IMR-90 (cell line): ENCODE results near the gene RYR3. TPM values are rescaled to one million over a fixed set of nuclear protein-coding genes. Genes with fewer than 3 reads are reported as not detected.

Experiments used
- ATAC-seq: fragments of 200-7000 bp; cut with Tn5 transposase; 2 replicates; pipeline ENCODE4 v1.9.1; 2020; ENCODE audit warnings: low read depth, mild to moderate bottlenecking, moderate library complexity
- BruUV-seq: library from RNA; stranded (reverse); fragments of 400-500 nt; replicated peaks from 2 replicates; lab custom pipeline; 2021; lab: Mats Ljungman, UMichigan
- CTCF ChIA-PET: fragments of 300-600 bp; formaldehyde crosslinking; extraction: SDS; loops from one replicate; lab custom pipeline; 2021; ENCODE audit warnings: antibody characterized with exemption; lab: Yijun Ruan, JAX
- POLR2A ChIA-PET: fragments of 300-600 bp; sonication (Branson Sonifier 250); formaldehyde crosslinking; loops from one replicate; lab custom pipeline; 2022; ENCODE audit warnings: antibody characterized with exemption; ENCODE audit not compliant: unreplicated experiment; lab: Charles Lee
- DNase-seq: peaks from one replicate; pipeline ENCODE4 v3.0.0; 2013
- H2AFZ ChIP-seq: replicated peaks from 2 replicates; pipeline ENCODE3; 2013; ENCODE audit warnings: low read length, mild to moderate bottlenecking; ENCODE audit not compliant: poor library complexity
- H2AK5ac ChIP-seq: 2 replicates; pipeline ENCODE4 v1.6.1; 2013; ENCODE audit warnings: low read depth, low read length, inconsistent platforms
- H2AK9ac ChIP-seq: replicated peaks from 2 replicates; pipeline ENCODE3; 2013; ENCODE audit warnings: mild to moderate bottlenecking, low read depth, low read length, moderate library complexity; ENCODE audit not compliant: poor library complexity
- H2BK120ac ChIP-seq: 2 replicates; pipeline ENCODE4 v1.6.1; 2013; ENCODE audit warnings: low read depth, low read length, inconsistent platforms
- H2BK15ac ChIP-seq: 3 replicates; pipeline ENCODE4 v1.6.1; 2013; ENCODE audit warnings: low read depth, low read length, inconsistent platforms
- H2BK20ac ChIP-seq: 2 replicates; pipeline ENCODE4 v1.6.1; 2013; ENCODE audit warnings: low read depth, mild to moderate bottlenecking, inconsistent platforms, low read length, moderate library complexity
- H2BK5ac ChIP-seq: 2 replicates; pipeline ENCODE4 v1.6.1; 2013; ENCODE audit warnings: mild to moderate bottlenecking, low read depth, low read length, inconsistent platforms; ENCODE audit not compliant: poor library complexity, severe bottlenecking
- H3K14ac ChIP-seq: replicated peaks from 2 replicates; pipeline ENCODE4 v1.6.1; 2013; ENCODE audit warnings: low read depth, low read length, inconsistent platforms
- H3K18ac ChIP-seq: 2 replicates; pipeline ENCODE4 v1.6.1; 2013; ENCODE audit warnings: low read depth, low read length, control low read depth
- H3K23ac ChIP-seq: 2 replicates; pipeline ENCODE4 v1.6.1; 2013; ENCODE audit warnings: low read depth, low read length, inconsistent platforms
- H3K27ac ChIP-seq: 2 replicates; pipeline ENCODE4 v1.5.1; 2013; ENCODE audit warnings: mild to moderate bottlenecking, control low read depth, low read length; ENCODE audit not compliant: insufficient read depth
- H3K27me3 ChIP-seq: 2 replicates; pipeline ENCODE4 v1.6.1; 2013; ENCODE audit warnings: low read length; ENCODE audit not compliant: control insufficient read depth, insufficient read depth
- H3K36me3 ChIP-seq: 2 replicates; pipeline ENCODE4 v1.6.1; 2013; ENCODE audit warnings: low read length, mixed read lengths; ENCODE audit not compliant: control insufficient read depth, insufficient read depth
- H3K4ac ChIP-seq: 2 replicates; pipeline ENCODE4 v1.6.1; 2013; ENCODE audit warnings: low read depth, low read length, inconsistent platforms
- H3K4me1 ChIP-seq: 2 replicates; pipeline ENCODE4 v1.6.1; 2013; ENCODE audit warnings: low read length, mixed read lengths; ENCODE audit not compliant: control insufficient read depth, insufficient read depth
- H3K4me2 ChIP-seq: 2 replicates; pipeline ENCODE4 v1.6.1; 2013; ENCODE audit warnings: low read depth, mild to moderate bottlenecking, control low read depth, low read length, moderate library complexity
- H3K4me3 ChIP-seq: 2 replicates; pipeline ENCODE4 v1.5.1; 2013; ENCODE audit warnings: low read depth, mild to moderate bottlenecking, control low read depth, low read length, moderate library complexity; ENCODE audit not compliant: insufficient read depth
- H3K56ac ChIP-seq: 2 replicates; pipeline ENCODE4 v1.6.1; 2013; ENCODE audit warnings: low read length, inconsistent platforms; ENCODE audit not compliant: insufficient read depth; ENCODE audit errors: extremely low read depth
- H3K79me1 ChIP-seq, 2 experiments: 2 replicates each; pipeline ENCODE4 v1.6.1; 2013; ENCODE audit warnings: low read length in 2 of 2, inconsistent platforms in 1 of 2, low read depth in 1 of 2
- H3K9ac ChIP-seq: 2 replicates; pipeline ENCODE4 v1.6.1; 2013; ENCODE audit warnings: low read depth, low read length, control low read depth
- H3K9me1 ChIP-seq: 2 replicates; pipeline ENCODE4 v1.6.1; 2013; ENCODE audit warnings: low read length, inconsistent platforms; ENCODE audit not compliant: insufficient read depth
- H3K9me3 ChIP-seq: 2 replicates; pipeline ENCODE4 v1.6.1; 2013; ENCODE audit warnings: low read length; ENCODE audit not compliant: control insufficient read depth, insufficient read depth
- H4K20me1 ChIP-seq: 2 replicates; pipeline ENCODE4 v1.6.1; 2013; ENCODE audit warnings: low read length, inconsistent platforms; ENCODE audit not compliant: insufficient read depth
- H4K5ac ChIP-seq: 2 replicates; pipeline ENCODE4 v1.6.1; 2013; ENCODE audit warnings: mild to moderate bottlenecking, low read depth, low read length, control low read depth
- H4K8ac ChIP-seq, 2 experiments: 2 replicates each; pipeline ENCODE4 v1.6.1; 2013; ENCODE audit warnings: low read depth in 2 of 2, low read length in 2 of 2, control low read depth in 1 of 2, inconsistent platforms in 1 of 2
- H4K91ac ChIP-seq: 2 replicates; pipeline ENCODE4 v1.6.1; 2013; ENCODE audit warnings: low read depth, low read length, inconsistent platforms; ENCODE audit not compliant: insufficient read depth
- BHLHE40 ChIP-seq: fragments of 150-350 bp; IDR thresholded peaks from 2 replicates; pipeline ENCODE4 v1.6.1; 2016; ENCODE audit warnings: mild to moderate bottlenecking, low read depth, low read length
- CEBPB ChIP-seq: IDR thresholded peaks from 2 replicates; pipeline ENCODE4 v1.6.1; 2012; ENCODE audit warnings: low read depth, low read length, improper control_type of control experiment
- CHD1 ChIP-seq: IDR thresholded peaks from 2 replicates; pipeline ENCODE4 v1.6.1; 2012; ENCODE audit warnings: low read depth, low read length, improper control_type of control experiment
- CTCF ChIP-seq: conservative IDR thresholded peaks from 2 replicates; pipeline ENCODE4 v1.5.1; 2012; ENCODE audit warnings: mild to moderate bottlenecking, low read depth, low read length, improper control_type of control experiment
- ELK1 ChIP-seq: fragments of 150-350 bp; IDR thresholded peaks from 2 replicates; pipeline ENCODE4 v1.6.1; 2016; ENCODE audit warnings: low read depth, mild to moderate bottlenecking, low read length, moderate library complexity, borderline replicate concordance
- FOS ChIP-seq: fragments of 150-350 bp; IDR thresholded peaks from 2 replicates; pipeline ENCODE4 v1.6.1; 2016; ENCODE audit warnings: low read depth, low read length
- MAFK ChIP-seq: IDR thresholded peaks from 2 replicates; pipeline ENCODE4 v1.6.1; 2012; ENCODE audit warnings: low read depth, low read length, improper control_type of control experiment
- MAZ ChIP-seq: IDR thresholded peaks from 2 replicates; pipeline ENCODE4 v1.6.1; 2012; ENCODE audit warnings: low read depth, mild to moderate bottlenecking, low read length, improper control_type of control experiment, moderate library complexity, borderline replicate concordance
- MXI1 ChIP-seq: IDR thresholded peaks from 2 replicates; pipeline ENCODE4 v1.6.1; 2012; ENCODE audit warnings: low read depth, mild to moderate bottlenecking, low read length, moderate library complexity, borderline replicate concordance
- NFE2L2 ChIP-seq: fragments of 150-350 bp; IDR thresholded peaks from 2 replicates; pipeline ENCODE4 v1.6.1; 2016; ENCODE audit warnings: low read depth, mild to moderate bottlenecking, low read length
- POLR2A ChIP-seq: IDR thresholded peaks from 2 replicates; pipeline ENCODE4 v1.6.1; 2012; ENCODE audit warnings: mild to moderate bottlenecking, low read depth, low read length
- RAD21 ChIP-seq: IDR thresholded peaks from 2 replicates; pipeline ENCODE4 v1.6.1; 2012; ENCODE audit warnings: low read length, improper control_type of control experiment
- RCOR1 ChIP-seq: IDR thresholded peaks from 2 replicates; pipeline ENCODE4 v1.6.1; 2012; ENCODE audit warnings: mild to moderate bottlenecking, low read length, improper control_type of control experiment; ENCODE audit not compliant: insufficient replicate concordance
- RFX5 ChIP-seq: IDR thresholded peaks from 2 replicates; pipeline ENCODE4 v1.8.0; 2012; ENCODE audit warnings: low read depth, mild to moderate bottlenecking, low read length, moderate library complexity
- SMC3 ChIP-seq: fragments of 150-350 bp; IDR thresholded peaks from 2 replicates; pipeline ENCODE4 v1.6.1; 2016; ENCODE audit warnings: low read depth, mild to moderate bottlenecking, antibody characterized with exemption, low read length, moderate library complexity
- WGBS, 2 experiments: methylation state at CpG; one replicate each; pipeline versions ENCODE4 v1.1.5 to v1.1.7; 2013; ENCODE audit warnings: missing lambda C conversion rate in 2 of 2; ENCODE audit not compliant: insufficient read length in 1 of 2; ENCODE audit errors: extremely low coverage in 2 of 2; 5-methylcytosine and 5-hydroxymethylcytosine counted together
- dilution Hi-C: fragments of 300-500 bp; cut with HindIII; formaldehyde crosslinking; loops from one replicate; pipeline ENCODE4 v1.14.3; 2018; ENCODE audit warnings: low sequenced_read_pairs; ENCODE audit not compliant: unreplicated experiment
- in situ Hi-C: fragments of 300-500 bp; cut with MboI; formaldehyde crosslinking; loops from 3 replicates; pipeline ENCODE4 v1.14.3; 2019; ENCODE audit warnings: low sequenced_read_pairs, inconsistent platforms, mixed read lengths
- intact Hi-C: fragments of 100-400 bp; cut with micrococcal nuclease; formaldehyde crosslinking; loops from 2 replicates; pipeline ENCODE4 v1.10.0; 2022
- polyA plus RNA-seq, 3 experiments: library from polyadenylated mRNA; depleted of rRNA; stranded (reverse); fragments of >200 nt; gene quantifications; 2 replicates each; pipeline ENCODE4 v1.2.3, GENCODE V29; 2012; ENCODE audit warnings: low replicate concordance in 1 of 3
- total RNA-seq: library from RNA; depleted of rRNA; stranded (reverse); fragments of >200 nt; gene quantifications from 2 replicates; pipeline ENCODE4 v1.2.3, GENCODE V29; 2012
- TF ChIP-seq, protein P1 (sequence below): fragments of 150-350 bp; IDR thresholded peaks from 2 replicates; pipeline ENCODE4 v1.6.1; 2017; ENCODE audit warnings: mild to moderate bottlenecking, antibody characterized with exemption, low read length, low read depth

The RYR3 gene
- total and polyA plus RNA-seq, 2 of the 4 experiments (the other 2 are of a cell fraction) = 0.18 TPM; not detected in 1

DNA sequence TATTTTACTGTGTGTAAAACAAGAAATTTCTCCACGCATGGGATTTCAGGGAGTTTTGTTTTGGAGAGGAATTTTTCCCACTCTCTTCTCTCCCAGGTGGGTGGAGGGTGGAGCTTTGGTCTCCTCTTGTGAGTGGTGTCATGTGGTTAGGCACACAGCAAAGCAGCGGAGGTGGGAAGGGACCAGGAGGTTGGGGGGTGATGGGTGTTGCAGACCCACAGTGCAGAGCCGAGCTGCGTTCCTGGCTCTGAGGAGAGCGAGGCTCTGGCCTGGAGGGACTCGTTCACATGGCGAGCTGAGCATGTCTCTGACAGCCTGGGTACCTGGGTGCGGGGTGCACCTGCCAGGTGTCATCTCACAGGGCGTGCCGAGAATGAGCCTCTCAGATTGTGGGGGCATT is 87.8 kb downstream of the RYR3 start:
- Histone ChIP-seq H3K23ac (no peak overlapping the region), H2BK120ac (no peak overlapping the region), H2AK5ac (no peak overlapping the region), H3K4me3 (no peak overlapping the region), H2BK15ac (no peak overlapping the region), H2BK20ac (no peak overlapping the region), H3K79me1 (no peaks in the 10 kb centered on the region), H3K27ac (no peak overlapping the region), H2AFZ (no peak overlapping the region), H2BK5ac (no peak overlapping the region), H3K4ac (no peak overlapping the region), H3K18ac (no peak overlapping the region), H4K5ac (no peak overlapping the region), H4K8ac (no peak overlapping the region), H3K36me3 (no peaks in the 10 kb centered on the region), H3K14ac (no peak overlapping the region), H4K20me1 (no peaks in the 10 kb centered on the region), H3K4me2 (no peak overlapping the region), H3K27me3 (no peaks in the 10 kb centered on the region; the same call in 1 of the 2 replicates), H3K9me1 (no peaks in the 10 kb centered on the region), H3K56ac (no peak overlapping the region), H3K4me1 (no peaks in the 10 kb centered on the region), H3K9ac (no peak overlapping the region), H3K9me3 (no peaks in the 10 kb centered on the region), H4K91ac (no peak overlapping the region), H2AK9ac (no peak overlapping the region)
- no TSS peak for BruUV-seq
- dilution Hi-C loops = no loop called here
- in situ Hi-C loops = no loop called here
- intact Hi-C loops = no loop called here
- POLR2A ChIA-PET = no interaction called here
- no peak for ATAC-seq
- TF ChIP-seq CEBPB (no peak), BHLHE40 (no peak), RCOR1 (no peak), ELK1 (no peak), CHD1 (no peak), MXI1 (no peak), NFE2L2 (no peak), POLR2A (no peak), MAZ (no peak), MAFK (no peak), RFX5 (no peak), FOS (no peak), RAD21 (no peak), SMC3 (no peak), CTCF (no peak)
- TF ChIP-seq, protein P1, sequence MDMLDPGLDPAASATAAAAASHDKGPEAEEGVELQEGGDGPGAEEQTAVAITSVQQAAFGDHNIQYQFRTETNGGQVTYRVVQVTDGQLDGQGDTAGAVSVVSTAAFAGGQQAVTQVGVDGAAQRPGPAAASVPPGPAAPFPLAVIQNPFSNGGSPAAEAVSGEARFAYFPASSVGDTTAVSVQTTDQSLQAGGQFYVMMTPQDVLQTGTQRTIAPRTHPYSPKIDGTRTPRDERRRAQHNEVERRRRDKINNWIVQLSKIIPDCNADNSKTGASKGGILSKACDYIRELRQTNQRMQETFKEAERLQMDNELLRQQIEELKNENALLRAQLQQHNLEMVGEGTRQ = no peak
- 25% methylated on average over 3 of the region's 10 CpGs; no CpG with 5 or more reads in 1 of the 2 experiments for WGBS, 2 experiments
- CTCF ChIA-PET = interaction anchor here (0.5 to 0.9 kb wide), 2 partner anchors 304 to 1512 kb away, joined by 3 read pairs; no protein-coding TSS in a partner anchor
- no peak for DNase-seq
